HG03064 (cell line): Measurements from ENCODE around the gene SEMA5A.

Experiments used
- ATAC-seq: cut with Tn5 transposase; IDR thresholded peaks from one replicate; pipeline ENCODE4 v1.9.1; 2021; ENCODE audit warnings: low read depth; ENCODE audit not compliant: unreplicated experiment

SEMA5A gene

DNA sequence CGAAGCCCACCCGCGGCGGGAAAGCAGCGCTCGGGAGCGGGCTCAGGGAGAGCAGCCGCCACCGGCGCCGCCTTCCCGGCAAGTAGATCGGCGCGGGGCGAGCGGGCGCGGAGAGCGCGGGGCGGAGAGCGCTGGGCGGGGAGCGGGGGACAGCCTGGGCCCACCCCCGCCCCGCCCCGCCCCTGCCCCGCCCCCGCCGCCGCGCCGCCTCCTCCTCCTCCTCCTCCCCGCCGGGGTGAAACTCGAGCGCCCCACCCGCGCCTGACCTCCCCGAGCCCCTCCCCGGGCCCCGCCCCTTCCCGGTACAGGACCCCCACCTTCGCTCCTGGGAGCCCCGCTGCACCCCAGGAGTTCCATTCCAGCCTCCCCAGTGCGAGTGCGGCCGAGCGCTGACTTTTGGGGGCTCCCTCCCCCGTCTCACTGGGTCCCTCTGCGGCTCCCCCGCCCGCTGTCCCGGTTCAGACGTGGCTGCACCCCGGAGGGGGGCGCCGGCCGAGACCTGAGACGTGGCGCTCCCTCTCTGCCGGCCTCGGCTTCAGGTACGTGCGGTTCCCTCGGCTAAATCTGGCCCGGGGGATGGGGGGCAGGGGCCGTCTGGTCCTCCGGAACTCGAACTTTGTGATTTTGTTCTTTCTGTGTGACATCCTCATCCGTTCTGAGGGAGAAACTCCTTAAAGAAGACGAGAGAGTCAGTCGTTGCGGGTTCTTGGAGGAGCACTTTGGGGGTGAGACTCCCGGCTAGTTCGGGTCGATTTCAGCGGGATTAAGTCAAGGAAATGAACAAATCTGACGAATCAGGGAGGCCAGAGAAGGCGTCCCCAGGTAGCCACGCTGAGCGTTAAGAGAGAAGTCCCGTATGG is at the start of gene SEMA5A:
TSS of gene SEMA5A (minus strand) at position 84 of the 860 bp plus-strand sequence. CDS start 166,129 bp downstream, outside the sequence.
- no peak for ATAC-seq

- ATAC-seq: no peak
Measured at GRCh38 chr5:9594913-9595312, 49.0 kb upstream of the SEMA5A start.

DNA sequence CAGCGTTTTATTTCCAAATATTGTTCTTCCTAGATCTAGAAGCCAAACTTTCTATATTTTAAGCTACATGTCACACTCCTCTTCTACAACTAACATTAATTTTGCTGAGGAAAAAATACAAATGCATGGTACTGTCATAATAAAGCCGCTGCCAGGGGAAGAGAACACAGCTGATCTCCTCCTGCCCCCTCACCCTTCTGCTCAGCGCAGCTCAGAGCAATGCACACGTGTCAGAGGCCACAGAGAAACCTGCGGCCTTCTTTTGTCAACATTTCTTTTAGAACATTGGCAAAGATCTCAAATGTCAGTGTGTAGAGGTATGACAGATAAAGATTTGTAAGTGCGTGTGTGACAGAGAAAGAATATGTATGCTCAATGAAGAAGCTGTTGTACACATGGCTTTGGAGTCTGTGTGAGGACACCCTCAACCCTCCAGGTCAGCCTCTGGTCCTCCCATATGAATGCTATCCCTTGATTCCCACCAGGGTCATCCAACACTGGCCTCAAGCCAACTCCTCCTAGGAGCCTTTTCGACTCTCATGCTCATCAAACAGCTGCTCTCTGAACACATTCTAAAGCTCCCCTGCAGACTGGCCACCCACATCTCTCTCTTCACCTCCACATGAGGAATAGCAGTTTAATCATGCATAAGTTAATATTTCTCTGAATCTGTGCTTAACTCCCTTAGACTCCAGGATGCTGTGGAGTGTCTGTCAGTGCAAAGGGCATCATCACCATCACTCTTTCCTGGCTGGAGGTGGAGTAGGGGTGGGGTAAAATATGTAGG is 43.4 kb upstream of the SEMA5A start:
- ATAC-seq: no peak

DNA sequence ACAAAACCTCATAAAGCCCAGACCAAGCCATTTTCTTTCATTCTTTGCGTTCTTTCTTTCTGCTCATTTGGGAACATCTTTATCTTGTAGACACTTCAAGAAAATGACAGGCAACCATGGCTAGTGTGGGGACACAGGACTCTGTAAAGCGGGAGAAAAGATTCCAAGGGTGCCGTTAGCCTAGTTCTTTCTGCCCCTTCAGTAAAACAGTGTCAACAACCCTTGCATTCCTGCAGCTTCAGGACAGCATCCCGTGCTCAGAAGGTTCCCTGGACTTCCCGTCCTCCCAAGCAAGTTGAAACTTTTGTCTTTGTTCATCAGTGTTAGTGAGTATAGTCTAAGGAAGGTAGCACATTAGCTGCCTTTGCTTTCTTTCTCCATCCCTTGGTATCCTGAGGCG is 42.4 kb upstream of the SEMA5A start:
- no peak for ATAC-seq

GRCh38 chr5:9587135-9587534 is 41.3 kb upstream of the SEMA5A start:
- no peak for ATAC-seq

DNA sequence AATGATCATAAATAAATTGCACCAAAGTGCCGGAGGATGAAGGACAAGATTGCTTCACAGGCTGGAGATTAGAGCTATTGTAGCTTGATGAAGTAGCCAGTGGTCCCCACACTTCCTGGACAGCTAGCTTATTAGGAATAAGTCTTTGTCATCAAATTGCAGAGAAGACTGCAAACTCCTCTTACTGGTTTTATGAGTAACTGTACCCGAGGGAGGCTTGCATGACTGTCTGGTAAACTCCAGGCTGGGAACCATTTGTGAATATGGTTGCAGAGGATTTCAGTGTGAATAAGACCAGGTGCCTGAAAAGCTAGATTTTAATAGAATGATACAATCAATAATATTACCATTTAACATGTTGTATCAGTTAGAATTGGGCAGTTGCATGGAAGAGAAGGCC is 36.5 kb upstream of the SEMA5A start:
- ATAC-seq: no peak

- ATAC-seq: no peak
Measured at GRCh38 chr5:9573796-9574195, 27.9 kb upstream of the SEMA5A start.

DNA sequence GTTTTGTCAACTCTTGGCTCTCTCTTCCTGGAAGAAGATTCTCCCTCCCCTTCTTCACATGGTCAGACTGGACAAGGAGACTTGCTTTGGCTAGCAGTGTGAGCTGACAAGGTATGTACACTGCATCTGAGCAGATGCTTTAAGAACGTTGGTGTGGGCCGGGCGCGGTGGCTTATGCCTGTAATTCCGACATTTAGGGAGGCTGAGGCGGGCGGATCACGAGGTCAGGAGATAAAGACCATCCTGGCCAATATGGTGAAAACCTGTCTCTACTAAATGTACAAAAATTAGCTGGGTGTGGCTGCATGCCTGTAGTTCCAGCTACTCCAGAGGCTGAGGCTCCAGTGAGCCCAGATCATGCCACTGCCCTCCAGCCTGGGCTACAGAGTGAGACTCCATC is 26.4 kb upstream of the SEMA5A start:
- ATAC-seq: no peak

GRCh38 chr5:9570876-9571275 is 25.0 kb upstream of the SEMA5A start:
- no peak for ATAC-seq

- ATAC-seq: no peak
Measured at GRCh38 chr5:9567039-9567438, 21.2 kb upstream of the SEMA5A start.

DNA sequence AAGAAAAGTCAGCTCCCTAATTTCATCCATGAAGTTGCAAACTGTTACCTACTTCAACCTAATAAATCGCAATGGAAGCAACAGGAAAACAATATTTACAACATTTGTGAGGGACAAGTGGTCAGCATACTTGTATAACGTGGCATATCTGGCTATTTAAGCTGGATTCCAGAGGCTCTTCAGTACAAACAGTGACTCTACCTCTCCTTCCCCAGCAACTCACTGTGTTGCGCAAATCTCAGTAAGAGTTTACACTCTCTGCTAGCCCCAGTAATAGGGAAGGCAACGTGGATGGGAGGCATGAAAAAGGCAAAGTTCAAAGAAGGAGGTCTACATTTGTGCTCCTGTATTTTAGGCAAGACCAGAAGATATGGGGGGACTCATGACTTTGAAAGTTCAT is 18.9 kb upstream of the SEMA5A start:
- ATAC-seq: no peak

GRCh38 chr5:9562141-9562540 is 16.3 kb upstream of the SEMA5A start:
- no peak for ATAC-seq

GRCh38 chr5:9559965-9560364 is 14.1 kb upstream of the SEMA5A start:
- ATAC-seq: no peak

DNA sequence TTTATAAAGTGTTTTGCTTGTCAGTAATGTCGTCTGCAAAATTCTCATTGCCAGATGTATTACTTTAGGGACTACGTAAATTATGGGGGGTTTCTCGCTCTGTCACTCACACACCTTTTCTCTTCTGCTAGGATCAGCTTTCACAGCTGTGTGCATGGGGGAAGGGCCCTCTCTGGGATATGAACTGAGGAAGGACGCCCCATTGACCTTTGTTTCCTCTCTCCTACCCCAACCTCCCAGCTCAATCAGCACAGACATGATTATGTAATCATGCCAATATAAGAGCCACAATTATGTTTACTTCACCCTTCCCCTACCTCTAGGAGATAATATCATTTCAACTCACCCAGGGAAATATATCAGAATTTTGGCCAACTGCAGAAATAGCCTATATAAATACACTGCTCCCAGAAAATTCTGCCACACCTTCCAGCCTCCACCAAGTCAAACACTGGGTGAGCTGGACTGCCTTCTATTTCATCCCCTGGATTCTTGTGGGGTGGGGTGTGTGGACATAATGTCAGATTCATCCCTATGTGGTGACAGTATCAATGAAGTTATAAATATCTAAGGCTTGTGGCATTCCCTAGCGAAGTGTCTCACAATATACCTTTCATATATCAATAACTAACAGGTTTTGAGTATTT is 12.6 kb upstream of the SEMA5A start:
- ATAC-seq: no peak

DNA sequence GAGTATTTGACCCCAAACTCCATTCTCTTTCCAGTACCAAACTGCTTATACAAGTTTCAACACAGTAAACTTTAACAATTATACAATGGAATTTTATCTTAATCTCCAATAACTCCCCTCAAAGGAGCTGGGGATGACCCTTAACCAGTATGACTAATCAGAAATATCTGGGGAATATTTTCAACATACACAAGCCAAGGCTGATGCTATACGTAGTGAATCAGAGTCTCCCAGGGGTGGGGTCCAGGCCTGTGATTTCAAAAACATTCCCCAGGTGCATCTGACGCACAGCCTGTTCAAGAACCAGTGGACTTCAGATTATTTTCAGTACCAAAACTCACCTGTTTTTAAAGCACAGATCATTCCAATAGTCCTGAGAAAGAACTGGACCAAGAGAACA is 11.8 kb upstream of the SEMA5A start:
- no peak for ATAC-seq

GRCh38 chr5:9555961-9556360 is 10.1 kb upstream of the SEMA5A start:
- ATAC-seq: no peak

DNA sequence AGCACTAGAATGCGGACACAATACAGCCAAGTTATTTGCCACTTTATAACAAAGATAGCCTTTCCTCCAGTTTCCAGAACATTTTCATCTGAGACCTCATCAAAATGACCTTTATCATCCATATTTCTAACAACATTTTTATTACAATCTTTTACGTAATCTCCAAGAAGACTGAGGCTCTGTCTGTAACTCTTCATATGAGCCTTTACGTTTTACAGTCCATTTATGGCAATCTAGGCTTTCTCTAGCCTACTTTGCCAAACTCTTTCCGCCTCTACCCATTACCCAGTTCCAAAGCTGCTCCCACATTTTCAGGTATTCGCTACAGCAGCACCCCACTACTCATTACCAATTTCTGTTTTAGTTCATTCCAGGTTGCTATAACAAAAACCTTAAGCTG is 8.2 kb upstream of the SEMA5A start:
- ATAC-seq: no peak

DNA sequence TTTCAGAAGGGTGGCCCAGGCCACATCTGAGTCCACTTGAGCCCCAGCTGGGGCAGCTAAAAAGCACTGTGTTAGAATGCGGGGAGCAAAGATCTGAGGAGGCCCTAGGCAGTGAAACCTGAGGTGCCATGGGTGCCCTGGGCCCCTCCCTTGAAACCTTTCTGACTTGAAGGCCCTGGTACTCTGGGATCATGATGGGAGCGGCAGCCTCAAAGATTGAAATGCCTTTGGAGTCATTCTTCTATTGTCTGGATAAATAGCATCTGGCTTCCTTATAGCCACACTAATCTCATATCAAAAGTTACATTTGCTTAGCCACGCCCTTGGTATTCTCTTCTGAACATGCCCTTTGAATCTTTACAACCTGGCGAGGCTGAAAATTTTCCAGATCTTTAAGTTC is 7.7 kb upstream of the SEMA5A start:
- no peak for ATAC-seq

DNA sequence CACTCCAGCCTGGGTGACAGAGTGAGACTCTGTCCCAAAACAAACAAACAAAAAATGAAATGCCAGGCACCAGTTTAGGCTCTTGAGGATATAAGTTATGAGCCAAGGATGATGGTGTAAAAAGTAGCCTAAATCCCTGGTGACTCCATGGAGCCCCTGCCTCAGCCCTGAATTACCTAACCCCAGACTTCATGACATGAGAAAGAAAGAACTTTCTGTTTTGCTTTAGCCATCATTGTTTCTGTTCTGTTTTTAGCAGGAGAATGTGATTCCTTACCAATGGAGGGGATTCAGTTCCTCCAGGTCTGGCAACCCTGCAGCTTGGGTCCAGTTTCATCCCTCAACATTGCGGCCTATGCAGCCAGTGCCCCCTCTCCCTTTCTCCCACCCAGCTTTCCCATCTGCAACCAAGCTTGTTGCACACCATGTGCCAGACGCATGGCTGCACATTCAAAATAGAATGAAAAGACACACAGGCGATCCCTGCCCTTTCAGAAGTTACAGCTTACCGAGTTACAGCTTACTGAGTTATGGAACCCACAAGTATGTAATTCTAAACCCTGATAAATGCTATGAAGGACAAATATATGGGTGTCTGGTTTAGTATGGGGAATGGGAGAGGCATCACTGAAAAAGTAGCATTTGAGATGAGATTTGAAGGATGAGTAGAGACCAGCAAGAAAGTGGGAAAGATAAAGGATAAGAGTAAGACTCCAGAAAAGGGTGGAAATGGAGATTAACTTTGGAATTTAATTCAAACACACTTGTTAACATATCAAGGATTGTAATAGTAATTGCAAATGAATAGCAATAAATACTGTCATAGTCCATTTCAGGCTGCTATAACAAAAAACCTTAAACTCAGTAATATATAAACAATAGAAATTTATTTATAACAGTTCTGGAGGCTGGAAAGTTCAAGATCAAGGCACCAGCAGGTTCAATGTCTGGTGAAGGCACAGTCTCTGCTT is 6.0 kb upstream of the SEMA5A start:
- ATAC-seq: no peak

GRCh38 chr5:9549941-9550340 is 4.1 kb upstream of the SEMA5A start:
- no peak for ATAC-seq
